ENCODE data around the gene ARHGAP15. TPM values are rescaled to one million over a fixed set of nuclear protein-coding genes. Genes with fewer than 3 reads are reported as not detected.
A peak's percentile ranks its signal among the peaks of the same experiment; 100 is the strongest.

The ARHGAP15 gene
- total RNA-seq, 1 donor from 2014 or later = not detected

GRCh38 chr2:143564419-143564818, 435.2 kb downstream of the ARHGAP15 start:
- DNase-seq (ENCODE audit: low read depth) = no peak

DNA sequence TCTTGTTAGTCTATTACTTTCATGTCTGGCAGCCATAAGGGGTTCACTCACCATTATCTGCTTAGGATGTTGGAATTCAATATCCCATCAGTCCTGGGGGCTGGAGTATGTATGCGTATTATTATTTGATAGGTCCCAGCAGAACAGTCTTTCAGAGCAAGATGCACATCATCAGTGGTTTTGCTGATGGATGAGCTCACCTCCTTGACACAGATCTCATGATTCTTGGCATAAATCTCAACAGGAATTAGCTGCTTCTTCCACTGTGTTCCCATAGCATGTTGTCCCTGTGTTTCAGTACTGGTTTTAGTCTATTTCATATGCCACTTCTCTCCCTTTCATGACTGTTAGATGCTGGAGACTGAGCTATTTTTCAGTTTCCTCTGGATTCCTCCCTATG, 442.5 kb downstream of the ARHGAP15 start:
- DNase-seq (ENCODE audit: low read depth) = no peak

GRCh38 chr2:143572421-143572820, 443.2 kb downstream of the ARHGAP15 start:
- DNase-seq (ENCODE audit: low read depth) = no peak

- DNase-seq (ENCODE audit: low read depth) = peak; percentile 4
Observed at GRCh38 chr2:143574069-143574468, 444.9 kb downstream of the ARHGAP15 start.

GRCh38 chr2:143575340-143575739, 446.1 kb downstream of the ARHGAP15 start:
- DNase-seq (ENCODE audit: low read depth) = no peak

- no peak for DNase-seq (ENCODE audit: low read depth)
Observed at GRCh38 chr2:143577489-143577888, 448.3 kb downstream of the ARHGAP15 start.

DNA sequence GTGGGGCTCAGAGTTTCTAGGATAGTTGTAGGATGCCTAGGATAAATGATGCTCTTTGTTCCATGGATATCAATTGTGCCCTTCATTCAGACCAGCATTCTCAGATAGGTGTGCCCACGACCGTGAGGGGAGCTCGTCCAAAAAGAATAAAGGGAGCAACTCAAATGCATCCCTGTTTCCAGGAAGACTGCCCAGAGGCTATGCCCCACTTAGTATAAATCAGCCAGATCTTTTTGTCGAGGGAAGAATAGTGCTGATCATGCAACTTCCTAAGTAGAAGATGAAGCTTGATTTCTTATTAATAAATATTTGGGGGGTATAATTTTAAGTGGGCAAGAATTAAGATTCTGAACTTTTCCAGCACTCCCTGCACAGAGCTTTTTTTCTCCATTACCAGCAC, 450.2 kb downstream of the ARHGAP15 start:
- no peak for DNase-seq (ENCODE audit: low read depth)

DNA sequence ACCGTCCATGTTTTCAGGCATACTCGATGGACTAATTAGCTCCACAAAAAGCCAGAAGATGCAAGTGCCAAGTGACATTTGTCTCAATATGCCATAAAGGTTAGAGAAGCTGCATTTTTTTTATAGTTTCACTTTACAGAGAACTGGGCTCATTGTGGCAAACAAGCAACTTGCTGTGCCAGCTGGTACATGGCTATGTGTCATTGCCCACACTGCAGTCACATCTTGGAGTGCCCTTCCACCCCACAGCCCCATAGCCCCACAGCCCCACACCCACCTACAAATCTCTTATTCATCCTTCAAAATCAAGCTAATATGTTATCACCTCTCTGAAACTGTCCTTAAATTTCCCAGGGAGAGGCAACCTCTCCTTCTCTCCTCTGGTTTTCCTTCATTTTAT, 451.9 kb downstream of the ARHGAP15 start:
- DNase-seq (ENCODE audit: low read depth) = peak; percentile 12

GRCh38 chr2:143582046-143582747, 453.0 kb downstream of the ARHGAP15 start:
- peak; percentile 38 for DNase-seq (ENCODE audit: low read depth)

DNA sequence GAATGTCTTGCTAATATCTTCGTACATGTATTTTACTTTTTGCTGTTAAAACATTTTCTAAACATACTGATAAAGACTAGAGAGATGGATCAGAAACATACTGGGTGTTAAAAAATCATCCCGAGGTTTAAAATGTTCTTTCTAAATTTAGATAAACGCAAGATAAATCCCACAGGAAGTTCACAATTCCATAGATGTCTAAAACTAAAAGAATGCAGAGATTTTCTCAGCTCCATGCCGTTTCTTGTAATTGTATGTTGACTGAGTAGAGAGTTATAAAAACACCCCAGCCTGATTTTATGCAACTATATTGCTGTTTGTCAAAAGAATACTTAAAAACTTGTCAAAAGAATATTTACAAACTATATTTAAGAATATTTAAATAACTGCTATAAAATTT, 455.7 kb downstream of the ARHGAP15 start:
- no peak for DNase-seq (ENCODE audit: low read depth)

DNA sequence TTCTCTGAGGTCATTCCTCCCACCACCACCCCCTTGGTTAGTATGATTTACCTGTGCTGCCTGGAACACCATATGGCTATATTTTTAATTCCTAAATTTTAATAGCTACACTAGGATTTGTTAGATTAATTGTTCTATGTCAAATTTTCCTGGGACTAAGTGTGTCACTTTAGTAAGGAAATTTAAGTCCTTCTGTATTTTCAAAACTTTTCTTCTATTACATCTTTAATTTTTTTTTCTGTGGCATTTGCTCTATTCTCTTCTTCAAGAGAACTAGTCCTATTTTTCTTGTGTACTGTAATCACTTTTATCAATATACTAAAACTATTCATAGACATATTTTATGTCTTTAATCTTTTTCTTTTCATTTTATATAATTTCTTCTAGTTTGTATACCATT, 456.9 kb downstream of the ARHGAP15 start:
- DNase-seq (ENCODE audit: low read depth) = no peak

DNA sequence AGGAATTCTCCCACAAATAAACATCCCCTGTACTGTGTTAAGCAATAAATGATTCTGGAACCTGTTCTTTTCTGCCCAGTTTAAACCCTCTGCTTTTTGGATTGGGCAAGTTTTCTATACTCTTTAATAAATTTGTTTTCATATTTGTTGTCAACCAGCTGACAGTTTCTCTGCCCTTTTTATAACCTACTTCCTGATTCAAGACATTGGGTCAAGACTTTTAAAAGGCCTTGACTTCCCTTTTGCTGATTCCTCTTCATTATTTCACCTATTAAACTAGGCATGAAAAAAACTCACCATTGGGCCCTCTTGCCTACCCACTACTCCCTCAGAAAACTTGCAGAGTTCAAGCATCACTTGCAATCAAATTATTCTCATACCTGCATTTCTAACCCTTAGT, 459.5 kb downstream of the ARHGAP15 start:
- DNase-seq (ENCODE audit: low read depth) = no peak

- DNase-seq (ENCODE audit: low read depth) = no peak
Observed at GRCh38 chr2:143594161-143594560, 464.9 kb downstream of the ARHGAP15 start.

DNA sequence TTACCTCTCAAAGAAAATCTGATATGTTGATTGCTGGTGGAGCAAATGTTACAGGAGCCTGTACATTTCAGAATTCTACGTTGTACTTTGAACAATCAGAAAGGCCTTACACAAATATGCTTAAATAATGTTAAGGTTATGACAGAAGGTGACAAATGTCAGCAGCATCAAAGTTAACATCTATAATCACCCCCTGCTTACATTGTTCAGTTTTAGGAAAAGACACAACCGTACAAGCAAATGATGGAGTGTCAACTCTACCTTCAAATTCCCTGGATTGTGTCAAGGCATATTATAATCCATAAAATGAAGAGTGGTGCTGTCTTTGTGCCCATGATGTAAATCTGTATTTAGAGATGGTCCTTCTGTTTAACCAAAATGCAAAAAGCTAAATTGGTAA, 465.5 kb downstream of the ARHGAP15 start:
- no peak for DNase-seq (ENCODE audit: low read depth)

DNA sequence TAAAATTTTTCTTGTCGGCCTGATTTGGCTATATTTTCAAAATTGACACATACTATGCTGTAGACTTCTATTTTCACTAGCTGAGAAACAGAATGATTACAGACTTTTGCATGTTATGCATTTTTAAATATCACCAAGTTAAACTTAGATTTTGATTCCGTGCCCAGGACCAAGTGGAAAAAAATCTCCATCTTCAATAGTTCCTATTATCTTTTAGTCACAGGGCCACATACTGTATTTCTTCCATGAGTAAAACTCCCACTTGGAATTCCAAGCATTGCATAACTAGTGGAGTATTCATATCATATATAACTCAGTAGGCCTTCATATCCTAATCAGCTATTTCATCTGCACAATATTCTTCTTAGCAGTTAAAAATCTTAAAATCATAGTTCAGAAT, 470.9 kb downstream of the ARHGAP15 start:
- DNase-seq (ENCODE audit: low read depth) = no peak

DNA sequence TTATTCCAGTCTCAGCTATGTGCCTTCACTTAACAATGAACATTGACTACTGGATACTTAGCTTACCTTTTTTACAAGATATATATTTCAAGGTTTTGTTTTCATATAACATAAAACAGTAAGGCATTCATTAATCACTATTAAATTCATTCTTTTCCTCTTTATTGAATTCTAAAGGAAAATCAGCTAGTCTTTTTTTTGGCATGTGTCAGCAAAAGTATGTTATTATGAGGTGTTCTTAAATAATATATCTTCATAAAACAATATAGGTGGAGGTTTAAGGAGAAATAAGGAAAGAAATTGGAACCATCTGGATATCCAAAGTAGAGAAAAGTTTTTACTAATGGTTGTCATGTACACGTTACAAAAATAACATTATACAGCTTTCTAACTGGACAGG, 472.6 kb downstream of the ARHGAP15 start:
- DNase-seq (ENCODE audit: low read depth) = no peak

GRCh38 chr2:143603035-143603655, 473.9 kb downstream of the ARHGAP15 start:
- no peak for DNase-seq (ENCODE audit: low read depth)

DNA sequence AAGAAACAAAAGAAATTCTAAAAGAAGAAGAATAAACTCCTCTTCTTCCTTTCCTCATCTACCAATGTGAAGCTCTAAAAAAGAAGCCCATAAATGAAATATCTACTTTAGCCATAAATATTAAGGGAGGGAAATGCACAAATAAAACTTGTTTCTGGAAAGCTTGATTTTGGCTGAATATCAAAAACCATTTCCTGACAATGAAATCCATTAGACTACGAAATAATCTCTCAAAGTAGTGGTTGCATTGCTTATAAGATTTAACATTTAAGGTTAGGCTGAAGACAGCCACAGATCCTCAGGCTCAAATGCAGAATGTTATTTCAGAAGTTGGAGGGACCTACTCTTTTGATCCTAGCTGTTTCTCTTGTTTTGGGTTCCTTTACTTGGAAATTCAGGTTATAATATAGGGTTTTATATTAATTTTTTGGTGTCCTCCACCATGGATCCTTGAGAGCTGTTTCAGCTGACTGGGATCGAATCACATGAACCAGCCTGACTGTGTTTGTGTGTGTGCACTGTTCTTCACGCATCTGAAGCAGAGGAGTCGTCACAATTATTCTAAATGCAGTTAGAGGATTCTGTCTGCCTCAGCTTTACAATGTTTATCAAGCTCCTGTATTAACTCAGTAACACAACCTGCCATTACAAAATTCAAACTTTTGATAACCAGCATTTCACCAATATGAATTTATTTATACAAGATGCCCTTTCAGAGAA, 474.8 kb downstream of the ARHGAP15 start:
- DNase-seq (ENCODE audit: low read depth) = no peak

- DNase-seq (ENCODE audit: low read depth) = no peak
Observed at GRCh38 chr2:143604566-143604959, 475.3 kb downstream of the ARHGAP15 start.

DNA sequence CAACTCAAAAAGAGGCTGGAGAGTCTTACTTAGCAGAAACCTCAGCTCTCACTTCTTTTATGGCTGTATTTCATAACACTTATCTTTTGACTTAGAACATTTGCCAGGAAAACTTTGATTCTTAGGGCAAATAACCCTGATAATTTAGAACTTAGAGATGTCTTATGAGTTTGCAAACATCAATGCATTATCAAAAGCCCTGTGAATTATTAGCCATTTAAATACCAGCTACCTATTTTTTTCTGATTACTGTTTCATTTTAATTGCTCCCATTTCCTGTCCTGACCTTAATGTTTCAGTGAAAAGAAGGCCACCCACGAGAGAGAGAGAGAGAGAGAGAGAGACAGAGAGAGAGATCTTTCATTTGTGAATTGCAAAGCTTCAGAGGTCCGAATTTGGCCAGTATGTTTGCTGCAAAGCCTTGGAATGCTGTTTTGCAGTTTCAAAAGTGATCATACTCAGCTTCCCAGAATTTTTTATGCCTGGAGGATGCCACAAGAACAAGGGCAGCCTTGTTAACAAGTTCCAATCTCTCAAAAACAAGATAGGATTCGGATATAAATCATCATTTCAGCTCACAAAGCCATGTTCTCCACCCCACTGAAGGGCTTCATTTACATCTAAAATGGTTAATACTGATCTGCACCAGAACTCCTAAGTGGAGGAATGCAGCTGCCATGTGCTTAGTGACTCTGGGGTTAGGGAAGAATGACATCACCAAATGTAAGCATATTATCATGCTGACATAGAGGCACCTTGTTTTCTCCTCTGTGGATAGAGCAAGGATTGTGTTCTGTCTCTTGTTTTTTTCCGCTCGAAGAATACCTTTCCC, 478.2 kb downstream of the ARHGAP15 start:
- peak; percentile 18 for DNase-seq (ENCODE audit: low read depth)

GRCh38 chr2:143608063-143608423, 478.8 kb downstream of the ARHGAP15 start:
- DNase-seq (ENCODE audit: low read depth) = no peak

DNA sequence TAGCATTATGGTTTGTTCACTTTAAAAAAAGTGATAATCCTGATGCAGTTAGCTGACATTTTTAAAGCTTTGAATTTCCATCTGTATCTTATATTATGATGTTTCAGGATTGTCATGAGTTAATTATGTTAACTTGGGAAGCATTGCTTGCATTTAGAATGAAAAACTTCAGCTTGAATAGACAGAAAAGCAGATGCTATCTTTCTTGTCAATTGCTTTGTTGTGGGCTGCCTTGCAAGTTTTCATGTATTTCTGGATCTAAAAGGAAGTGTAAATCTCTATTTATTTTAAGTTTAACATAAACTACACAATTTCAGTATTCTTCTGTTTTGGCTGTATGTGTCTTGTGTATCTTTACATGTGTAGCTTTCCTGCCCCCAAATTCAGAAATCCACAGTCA, 479.5 kb downstream of the ARHGAP15 start:
- DNase-seq (ENCODE audit: low read depth) = no peak
